GM18868 (cell line): ENCODE data around the gene LZTR1.
"Not testable (repeated sequence)": the region's sequence is repeated elsewhere in the genome, so short reads cannot be mapped to it uniquely, and the experiment has no call there.

Experiments used
- ATAC-seq: cut with Tn5 transposase; IDR thresholded peaks from one replicate; pipeline ENCODE4 v1.9.1; 2021; ENCODE audit warnings: mild to moderate bottlenecking, moderate library complexity; ENCODE audit not compliant: unreplicated experiment

The LZTR1 gene

DNA sequence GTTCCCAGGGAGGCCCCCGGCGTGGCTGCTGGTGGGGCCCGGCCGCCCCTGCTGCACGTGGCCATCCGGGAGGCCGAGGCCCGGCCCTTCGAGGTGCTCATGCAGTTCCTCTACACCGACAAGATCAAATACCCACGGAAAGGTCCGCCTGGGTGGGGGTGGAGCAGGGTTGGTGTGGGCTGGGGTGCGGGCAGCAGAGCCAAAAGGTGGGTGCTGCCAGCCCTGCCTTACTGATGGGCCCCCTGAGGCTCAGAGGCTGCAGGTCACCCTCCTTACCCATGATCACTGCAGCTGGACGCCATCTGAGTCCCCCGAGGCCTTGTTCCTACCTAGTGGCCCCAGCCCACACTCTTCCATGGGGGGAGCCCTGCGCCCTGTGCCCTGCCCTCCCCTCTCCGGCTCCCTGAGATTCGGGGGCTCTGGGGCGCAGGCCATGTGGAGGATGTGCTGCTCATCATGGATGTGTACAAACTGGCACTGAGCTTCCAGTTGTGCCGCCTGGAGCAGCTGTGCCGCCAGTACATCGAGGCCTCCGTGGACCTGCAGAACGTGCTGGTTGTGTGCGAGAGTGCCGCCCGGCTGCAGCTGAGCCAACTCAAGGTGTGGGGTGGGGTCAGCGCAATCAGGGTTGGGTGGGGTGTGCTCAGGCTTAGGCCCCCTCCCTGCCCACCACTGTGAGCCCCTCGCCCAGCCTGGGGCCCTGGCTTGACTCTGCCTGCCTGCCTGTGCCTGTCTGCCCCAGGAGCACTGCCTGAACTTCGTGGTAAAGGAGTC is 12.2 kb downstream of the LZTR1 start:
- ATAC-seq = no peak

- ATAC-seq = no peak
These were observed 12.8 kb downstream of the LZTR1 start for GRCh38 chr22:20994902-20995241.

DNA sequence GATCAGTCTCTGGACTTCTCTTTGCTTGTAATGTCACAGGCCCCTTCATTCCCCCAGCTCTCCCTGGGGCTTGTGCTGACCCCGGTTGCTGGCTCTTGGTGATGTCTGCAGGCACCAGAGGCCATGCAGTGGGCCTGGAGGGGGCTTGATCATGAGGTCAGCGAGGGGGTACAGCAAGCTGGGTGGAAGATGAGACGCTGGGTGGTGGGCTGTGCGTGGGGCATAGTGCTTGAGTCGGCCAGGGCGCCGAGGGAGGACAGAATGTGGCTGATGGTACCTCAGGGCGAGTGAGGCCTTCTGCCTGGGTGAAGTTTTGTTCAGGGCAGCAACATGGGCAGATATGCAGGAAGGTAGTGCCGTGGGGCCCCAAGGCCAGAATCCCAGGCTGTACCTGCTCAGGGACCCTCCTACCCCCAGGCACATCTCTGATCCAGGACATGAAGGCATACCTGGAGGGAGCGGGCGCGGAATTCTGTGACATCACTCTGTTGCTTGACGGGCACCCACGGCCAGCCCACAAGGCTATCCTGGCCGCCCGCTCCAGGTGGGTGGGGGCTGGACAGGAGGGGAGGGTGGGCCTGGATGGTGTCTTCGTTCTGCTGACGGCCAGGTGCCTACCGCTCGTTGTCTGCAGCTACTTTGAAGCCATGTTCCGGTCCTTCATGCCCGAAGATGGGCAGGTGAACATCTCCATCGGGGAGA is 13.4 kb downstream of the LZTR1 start:
- no peak for ATAC-seq

GRCh38 chr22:20996031-20996410 is 13.9 kb downstream of the LZTR1 start:
- no peak for ATAC-seq

- no peak for ATAC-seq
These were observed 14.8 kb downstream of the LZTR1 start for GRCh38 chr22:20996598-20997535.

GRCh38 chr22:20997536-20998257 is 15.6 kb downstream of the LZTR1 start:
- no peak for ATAC-seq

DNA sequence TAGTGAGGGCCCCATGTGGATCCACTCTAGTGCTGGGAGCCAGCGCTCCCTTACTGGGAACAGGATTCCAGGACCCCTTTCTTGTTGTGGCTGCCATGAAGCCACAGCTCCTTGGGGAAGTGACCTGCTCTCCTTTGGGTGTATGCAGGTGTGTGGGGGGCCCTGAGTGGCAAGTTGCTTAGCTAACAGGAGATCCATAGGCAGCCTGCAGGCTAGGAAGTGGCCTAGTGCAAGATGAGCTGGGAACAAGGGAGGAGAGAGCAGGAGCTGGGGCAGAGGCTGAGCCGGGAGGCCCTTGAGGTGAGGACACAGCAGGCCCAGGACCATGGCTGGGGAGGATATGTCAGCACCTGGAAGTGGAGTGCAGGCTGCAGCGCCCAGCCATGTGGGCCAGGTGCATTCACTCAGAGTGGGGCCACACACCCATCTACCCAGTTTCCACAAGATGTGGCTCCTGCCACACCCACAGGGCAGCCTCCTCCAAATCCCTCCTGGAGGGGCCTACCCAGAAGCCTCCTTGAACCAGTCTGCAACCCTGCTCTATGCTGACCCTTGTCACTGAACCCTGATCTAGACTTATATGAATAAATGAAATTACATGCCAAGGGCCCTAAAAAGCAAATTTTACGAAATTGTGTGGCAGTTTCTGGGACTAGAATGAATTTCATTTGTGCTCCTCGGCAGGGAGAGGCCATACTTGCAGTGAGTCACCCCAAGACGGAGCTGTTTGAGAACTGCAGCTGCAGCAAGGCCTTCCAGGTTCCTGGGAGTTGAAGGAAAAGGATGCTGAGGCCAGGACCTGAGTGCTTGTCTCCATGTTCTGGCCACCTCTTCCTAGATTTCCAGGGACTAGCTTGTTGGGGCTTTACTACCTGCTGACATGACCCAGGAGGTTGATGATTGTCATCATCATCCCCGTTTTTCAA is 16.6 kb downstream of the LZTR1 start:
- no peak for ATAC-seq

GRCh38 chr22:20999350-21000206 is 17.5 kb downstream of the LZTR1 start:
- no peak for ATAC-seq

DNA sequence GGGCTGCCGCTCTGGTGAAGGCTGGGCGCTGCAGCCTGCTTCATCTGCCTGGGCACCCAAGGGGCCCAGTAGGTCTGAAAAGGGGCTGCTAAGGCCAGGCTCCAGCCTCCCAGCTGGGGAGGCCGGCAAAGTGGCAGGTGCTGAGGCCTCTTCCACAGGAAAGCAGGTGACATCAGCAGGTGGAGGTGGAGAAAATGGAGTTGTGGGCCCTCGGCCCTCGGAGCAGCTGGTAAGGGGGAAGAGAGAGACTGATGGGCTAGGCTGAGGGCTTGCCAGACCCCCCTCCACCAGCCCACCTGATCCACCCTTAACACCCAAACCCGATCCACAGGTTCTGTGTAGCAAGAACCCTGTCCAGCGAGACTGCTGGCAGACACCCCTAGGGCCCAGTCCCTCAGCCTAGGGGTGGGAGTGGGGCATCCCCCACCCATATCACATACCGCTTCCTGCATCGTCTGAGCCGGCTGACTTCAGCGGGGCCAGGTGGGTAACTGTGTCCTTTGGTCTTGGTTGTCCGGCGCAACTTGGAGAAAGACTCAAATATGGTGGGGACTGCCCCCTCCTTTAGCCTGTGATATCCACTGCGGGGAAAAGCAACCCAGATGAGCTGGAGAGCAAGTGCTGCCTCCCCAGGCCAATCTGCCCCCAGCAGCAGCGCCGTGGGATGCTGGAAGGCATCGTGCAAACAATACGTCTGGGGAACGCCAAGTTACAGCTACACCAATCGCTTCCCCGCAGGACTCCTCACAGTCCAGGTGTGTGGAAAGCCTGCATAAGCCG is 18.3 kb downstream of the LZTR1 start:
- no peak for ATAC-seq

- no peak for ATAC-seq
These were observed 19.0 kb downstream of the LZTR1 start for GRCh38 chr22:21000987-21001600.

DNA sequence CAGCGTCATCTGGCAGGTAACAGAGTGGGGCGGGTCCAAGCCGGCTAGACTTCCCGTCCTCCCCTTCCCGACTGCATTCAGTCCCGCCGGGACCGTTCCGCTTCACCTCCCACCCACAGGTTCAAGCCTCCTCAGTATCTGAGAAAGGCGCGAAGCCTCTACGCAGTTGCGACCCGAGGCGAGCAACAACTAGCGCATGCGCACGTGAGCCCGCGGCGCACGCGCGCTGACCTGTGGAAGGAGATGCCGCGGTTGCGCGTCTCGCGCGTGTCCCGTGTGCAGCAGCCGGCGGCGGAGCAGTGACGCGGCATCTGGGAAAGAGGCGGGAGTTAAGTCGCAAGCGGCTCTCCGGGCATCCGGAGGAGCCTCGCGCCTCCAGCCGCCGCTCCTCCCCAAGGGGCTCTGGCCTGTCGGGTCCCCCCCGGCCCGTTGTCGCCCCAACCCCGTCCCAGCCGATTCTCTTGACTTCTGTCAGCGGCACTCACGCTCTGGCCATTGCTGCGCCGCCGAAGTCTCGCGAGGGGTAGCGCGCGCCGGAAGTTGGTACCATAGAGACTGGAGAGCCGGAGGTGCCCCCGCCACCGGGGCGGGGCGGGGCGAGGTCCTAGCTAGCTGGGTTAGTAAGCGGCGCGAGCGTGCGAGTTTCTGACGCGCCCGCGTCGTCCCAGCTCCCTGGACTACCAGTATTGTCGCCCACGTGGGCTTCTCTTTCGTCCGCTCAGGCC is 19.7 kb downstream of the LZTR1 start, which contains the start of gene THAP7:
Gene THAP7, minus strand, starts transcription at position 518 of the 725 bp plus-strand sequence. Its CDS starts 207 bp downstream, at position 311.
- ATAC-seq = peak; percentile 90

DNA sequence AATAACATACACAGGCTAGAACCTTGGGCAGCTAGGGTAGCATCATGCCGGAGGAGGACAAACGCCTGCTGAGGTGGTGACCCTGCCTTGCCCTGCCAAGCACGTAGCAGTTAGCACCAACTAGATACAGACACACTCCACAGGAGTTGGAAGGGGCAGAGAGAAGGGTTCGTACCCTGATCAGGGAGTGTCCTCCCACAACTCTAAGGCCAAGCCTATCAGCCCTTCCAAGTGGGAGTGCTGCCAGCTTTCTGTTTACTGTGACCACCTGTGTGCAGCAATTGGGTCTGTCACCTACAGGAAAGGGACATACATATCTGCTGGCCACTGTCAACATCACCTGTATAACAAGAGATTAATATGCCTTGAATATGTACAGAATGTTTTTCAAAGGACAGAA is 21.7 kb downstream of the LZTR1 start:
- no peak for ATAC-seq

DNA sequence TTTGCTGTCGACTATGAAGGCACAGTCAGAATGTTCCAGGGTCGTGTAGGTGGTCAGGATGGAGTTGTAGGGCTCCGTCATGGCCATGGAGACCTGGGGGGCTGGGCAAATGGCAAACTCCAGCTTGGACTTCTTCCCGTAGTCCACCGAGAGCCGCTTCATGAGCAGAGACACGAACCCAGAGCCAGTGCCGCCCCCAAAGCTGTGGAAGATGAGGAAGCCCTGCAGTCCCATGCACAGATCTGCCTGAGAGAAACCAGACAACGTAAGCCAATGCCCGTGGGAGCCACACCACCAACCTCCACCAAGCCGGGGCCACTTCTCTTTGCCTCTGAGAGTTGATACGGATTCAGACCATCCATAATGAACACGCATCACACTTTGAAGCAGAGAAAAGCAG is 27.1 kb downstream of the LZTR1 start:
- not testable (repeated sequence) for ATAC-seq

- ATAC-seq = no peak
These were observed 27.7 kb downstream of the LZTR1 start for GRCh38 chr22:21009638-21010425.

DNA sequence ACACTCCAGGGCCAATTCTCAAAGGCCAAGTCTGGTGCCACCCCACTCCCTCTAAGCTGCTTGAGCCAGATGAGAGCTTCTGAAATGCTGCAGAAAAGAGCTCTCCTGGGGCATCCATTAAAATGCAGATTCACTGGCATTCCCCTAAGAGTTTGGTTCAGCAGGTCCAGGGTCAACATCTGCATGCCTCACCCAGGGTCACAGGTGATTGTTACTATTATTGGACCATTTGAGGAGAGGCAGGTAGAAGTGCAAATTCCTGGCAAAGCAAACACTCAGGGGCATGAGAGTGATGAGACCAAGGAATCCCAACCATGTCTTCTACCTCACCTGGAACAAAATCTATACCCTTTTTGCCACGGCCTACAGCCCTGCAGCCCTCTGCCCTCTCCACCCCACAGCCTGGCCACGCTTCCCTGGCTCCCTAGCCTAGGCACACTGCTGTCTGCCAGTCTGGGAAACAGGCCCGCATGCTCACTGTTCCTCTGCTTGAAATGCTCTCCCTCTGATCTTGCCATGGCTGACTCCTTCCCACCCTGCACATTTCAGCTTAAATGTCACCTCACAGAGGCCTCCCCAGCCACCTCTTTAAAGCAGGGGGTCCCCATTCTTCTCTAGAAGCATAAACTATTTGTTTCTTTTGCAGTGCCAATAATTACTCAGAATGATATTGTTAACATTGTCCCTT is 28.5 kb downstream of the LZTR1 start:
- no peak for ATAC-seq
